HEK293 (cell line): ENCODE measurements around the gene SMCHD1.
A peak's percentile ranks its signal among the peaks of the same experiment; 100 is the strongest.

Experiments used
- BCL6B ChIP-seq: fragments of 450-650 bp; formaldehyde crosslinking; IDR thresholded peaks from 2 replicates; pipeline ENCODE4 v1.5.1; 2017; ENCODE audit warnings: missing biosample characterization, missing genetic modification characterization
- EGR2 ChIP-seq: fragments of 450-650 bp; formaldehyde crosslinking; IDR thresholded peaks from 2 replicates; pipeline ENCODE4 v1.5.1; 2016; ENCODE audit warnings: low read depth, missing biosample characterization, missing genetic modification characterization
- KLF1 ChIP-seq: fragments of 450-650 bp; formaldehyde crosslinking; IDR thresholded peaks from 2 replicates; pipeline ENCODE4 v1.5.1; 2016; ENCODE audit warnings: missing biosample characterization, missing genetic modification characterization
- PRDM4 ChIP-seq: fragments of 450-650 bp; formaldehyde crosslinking; IDR thresholded peaks from 2 replicates; pipeline ENCODE4 v1.5.1; 2017; ENCODE audit warnings: missing biosample characterization, missing genetic modification characterization
- SP3 ChIP-seq: fragments of 450-650 bp; formaldehyde crosslinking; IDR thresholded peaks from 2 replicates; pipeline ENCODE4 v1.5.1; 2016; ENCODE audit warnings: missing biosample characterization, missing genetic modification characterization
- TSHZ1 ChIP-seq: fragments of 450-650 bp; formaldehyde crosslinking; IDR thresholded peaks from 2 replicates; pipeline ENCODE4 v1.5.1; 2016; ENCODE audit warnings: missing biosample characterization, missing genetic modification characterization, borderline replicate concordance
- ZBTB44 ChIP-seq: fragments of 450-650 bp; IDR thresholded peaks from 2 replicates; pipeline ENCODE4 v1.5.1; 2018; ENCODE audit warnings: missing biosample characterization, mild to moderate bottlenecking, missing genetic modification characterization
- ZBTB6 ChIP-seq: fragments of 450-650 bp; formaldehyde crosslinking; IDR thresholded peaks from 2 replicates; pipeline ENCODE4 v1.5.1; 2017; ENCODE audit warnings: missing biosample characterization, missing genetic modification characterization
- ZFP41 ChIP-seq: fragments of 450-650 bp; formaldehyde crosslinking; IDR thresholded peaks from 2 replicates; pipeline ENCODE4 v1.5.1; 2016; ENCODE audit warnings: missing biosample characterization, missing genetic modification characterization, borderline replicate concordance
- ZNF140 ChIP-seq: fragments of 450-650 bp; formaldehyde crosslinking; IDR thresholded peaks from 2 replicates; pipeline ENCODE4 v1.5.1; 2016; ENCODE audit warnings: missing biosample characterization, missing genetic modification characterization
- ZNF202 ChIP-seq: fragments of 450-650 bp; formaldehyde crosslinking; IDR thresholded peaks from 2 replicates; pipeline ENCODE4 v1.5.1; 2016; ENCODE audit warnings: missing biosample characterization, missing genetic modification characterization, borderline replicate concordance
- ZNF24 ChIP-seq: fragments of 450-650 bp; formaldehyde crosslinking; IDR thresholded peaks from 2 replicates; pipeline ENCODE4 v1.5.1; 2016; ENCODE audit warnings: missing biosample characterization, missing genetic modification characterization
- ZNF26 ChIP-seq: fragments of 450-650 bp; formaldehyde crosslinking; IDR thresholded peaks from 2 replicates; pipeline ENCODE4 v1.5.1; 2016; ENCODE audit warnings: missing biosample characterization, missing genetic modification characterization
- ZNF274 ChIP-seq, 2 experiments: fragments of 200-500 bp in 1 of 2; fragments of 450-650 bp in 1 of 2; sonication (Bioruptor generic) in 1 of 2; formaldehyde crosslinking in 1 of 2; IDR thresholded peaks; 2 replicates each; pipeline versions ENCODE4 v1.5.1 to v1.6.1; 2014 to 2016; ENCODE audit warnings: borderline replicate concordance in 1 of 2, inconsistent platforms in 1 of 2, low read length in 1 of 2, missing biosample characterization in 1 of 2, missing genetic modification characterization in 1 of 2
- ZNF433 ChIP-seq: fragments of 450-650 bp; formaldehyde crosslinking; IDR thresholded peaks from 2 replicates; pipeline ENCODE4 v1.5.1; 2016; ENCODE audit warnings: missing biosample characterization, missing genetic modification characterization, low read depth
- ZNF549 ChIP-seq: fragments of 450-650 bp; IDR thresholded peaks from 2 replicates; pipeline ENCODE4 v1.5.1; 2018; ENCODE audit warnings: missing biosample characterization, missing genetic modification characterization, mild to moderate bottlenecking, inconsistent platforms, moderate library complexity
- ZNF596 ChIP-seq: fragments of 450-650 bp; IDR thresholded peaks from 2 replicates; pipeline ENCODE4 v1.5.0; 2018; ENCODE audit warnings: missing biosample characterization, mild to moderate bottlenecking, missing genetic modification characterization, moderate library complexity
- ZNF677 ChIP-seq: fragments of 450-650 bp; IDR thresholded peaks from 2 replicates; pipeline ENCODE4 v1.5.0; 2018; ENCODE audit warnings: missing biosample characterization, mild to moderate bottlenecking, missing genetic modification characterization, moderate library complexity
- ZNF76 ChIP-seq: fragments of 450-650 bp; formaldehyde crosslinking; IDR thresholded peaks from 2 replicates; pipeline ENCODE4; 2016; ENCODE audit warnings: low read depth, missing biosample characterization, missing genetic modification characterization, borderline replicate concordance
- ZNF768 ChIP-seq: fragments of 450-650 bp; formaldehyde crosslinking; IDR thresholded peaks from 2 replicates; pipeline ENCODE4 v1.5.1; 2018; ENCODE audit warnings: missing biosample characterization, mild to moderate bottlenecking, missing genetic modification characterization
- ZNF776 ChIP-seq: fragments of 450-650 bp; formaldehyde crosslinking; IDR thresholded peaks from 2 replicates; pipeline ENCODE4 v1.5.0; 2017; ENCODE audit warnings: missing biosample characterization, missing genetic modification characterization, borderline replicate concordance
- ZSCAN18 ChIP-seq: fragments of 450-650 bp; formaldehyde crosslinking; IDR thresholded peaks from 2 replicates; pipeline ENCODE4 v1.5.1; 2016; ENCODE audit warnings: missing biosample characterization, missing genetic modification characterization

Gene SMCHD1

GRCh38 chr18:2655178-2655953, at the start of gene SMCHD1 (continued):
- peak; percentile 37; the same call in 1 of the 2 replicates for TF ChIP-seq KLF1 (tag by site-specific recombination)
- TF ChIP-seq ZNF26 (tag by site-specific recombination), result no peak
- no peak for TF ChIP-seq EGR2 (tag by site-specific recombination)
- no peak for TF ChIP-seq ZNF549 (tag by site-specific recombination)
- TF ChIP-seq ZNF274 (IDR thresholded peaks at IDR 0.05; ENCODE audit: low read length), result no peak
- TF ChIP-seq ZNF274 (tag by site-specific recombination; IDR thresholded peaks at IDR 0.05; ENCODE audit: borderline replicate concordance), result no peak
- TF ChIP-seq ZNF596 (tag by site-specific recombination), result peak; percentile 21; the same call in 1 of the 2 replicates
- TF ChIP-seq ZBTB6 (tag by site-specific recombination), result no peak
- no peak for TF ChIP-seq ZNF768
- no peak for TF ChIP-seq BCL6B
- TF ChIP-seq ZNF433 (tag by site-specific recombination), result no peak
- no peak for TF ChIP-seq ZNF677 (tag by site-specific recombination)
- no peak; the same call in 1 of the 2 replicates for TF ChIP-seq PRDM4 (tag by site-specific recombination)
- no peak for TF ChIP-seq ZNF776 (tag by site-specific recombination)
- peak; percentile 66 for TF ChIP-seq SP3 (tag by site-specific recombination)
- TF ChIP-seq ZFP41 (tag by site-specific recombination), result no peak
- peak; percentile 32; the same call in 1 of the 2 replicates for TF ChIP-seq ZNF24 (tag by site-specific recombination)
- no peak for TF ChIP-seq ZBTB44 (tag by site-specific recombination)
- no peak for TF ChIP-seq ZNF202
- no peak for TF ChIP-seq ZNF140 (tag by site-specific recombination)
- peak; percentile 33; the same call in 1 of the 2 replicates for TF ChIP-seq ZNF76
- TF ChIP-seq ZSCAN18 (tag by site-specific recombination), result no peak
- no peak for TF ChIP-seq TSHZ1 (tag by site-specific recombination)
